GM12878 (cell line): ENCODE measurements around the gene S100B. TPM values are rescaled to one million over a fixed set of nuclear protein-coding genes. Genes with fewer than 3 reads are reported as not detected.

ENCODE experiments used
- CBX3 ChIP-seq: fragments of 200-600 bp; sonication (generic); IDR thresholded peaks from 2 replicates; pipeline ENCODE4 v1.6.1; 2016; ENCODE audit warnings: low read depth, borderline replicate concordance
- EED ChIP-seq: sonication (generic); IDR thresholded peaks from 2 replicates; pipeline ENCODE4 v1.6.1; 2016; ENCODE audit warnings: antibody characterized with exemption, low read depth
- ETV6 ChIP-seq, 2 experiments: fragments of 450-650 bp in 1 of 2; IDR thresholded peaks in 1 of 2; conservative IDR thresholded peaks in 1 of 2; 2 replicates each; pipeline ENCODE4 v1.6.1; 2014; ENCODE audit warnings: antibody characterized with exemption in 1 of 2, borderline replicate concordance in 1 of 2, low read depth in 1 of 2, mild to moderate bottlenecking in 1 of 2, moderate library complexity in 1 of 2
- HSF1 ChIP-seq: fragments of 150-350 bp; IDR thresholded peaks from 2 replicates; pipeline ENCODE4 v1.6.1; 2014; ENCODE audit warnings: mild to moderate bottlenecking, low read depth, low read length
- JUNB ChIP-seq: IDR thresholded peaks from 2 replicates; pipeline ENCODE4 v1.6.1; 2016; ENCODE audit warnings: antibody characterized with exemption, mild to moderate bottlenecking
- MEF2A ChIP-seq: IDR thresholded peaks from 2 replicates; pipeline ENCODE4 v1.6.1; 2011; ENCODE audit warnings: low read depth, mild to moderate bottlenecking, low read length, moderate library complexity; ENCODE audit not compliant: insufficient read depth
- MEF2B ChIP-seq: fragments of 450-650 bp; IDR thresholded peaks from 2 replicates; pipeline ENCODE4 v1.6.1; 2018; ENCODE audit warnings: mild to moderate bottlenecking, moderate library complexity; ENCODE audit not compliant: partially characterized antibody, poor library complexity, severe bottlenecking
- MYB ChIP-seq: fragments of 150-350 bp; IDR thresholded peaks from 2 replicates; pipeline ENCODE4 v1.6.1; 2014; ENCODE audit warnings: mild to moderate bottlenecking, low read depth, low read length, borderline replicate concordance
- MYC ChIP-seq: IDR thresholded peaks from 2 replicates; pipeline ENCODE4 v1.6.1; 2011; ENCODE audit warnings: mild to moderate bottlenecking, low read length, moderate library complexity, inconsistent platforms; ENCODE audit not compliant: insufficient read depth, insufficient replicate concordance, insufficient read length, severe bottlenecking
- PAX5 ChIP-seq: IDR thresholded peaks from 2 replicates; pipeline ENCODE4 v1.6.1; 2011; ENCODE audit warnings: low read depth, low read length, borderline replicate concordance
- POU2F2 ChIP-seq: IDR thresholded peaks from 3 replicates; pipeline ENCODE4 v1.6.1; 2011; ENCODE audit warnings: low read depth, mild to moderate bottlenecking, low read length, borderline replicate concordance
- RBBP5 ChIP-seq: fragments of 200-600 bp; sonication (generic); conservative IDR thresholded peaks from 2 replicates; pipeline ENCODE4 v1.6.1; 2016
- RUNX3 ChIP-seq: IDR thresholded peaks from 2 replicates; pipeline ENCODE4 v1.6.1; 2012; ENCODE audit warnings: low read length, inconsistent platforms
- USF1 ChIP-seq: IDR thresholded peaks from 2 replicates; pipeline ENCODE4 v1.6.1; 2011; ENCODE audit warnings: borderline replicate concordance, low read depth, mild to moderate bottlenecking, moderate library complexity, mixed read lengths, low read length; ENCODE audit not compliant: insufficient read depth; ENCODE audit errors: extremely low read length
- USF2 ChIP-seq: IDR thresholded peaks from 2 replicates; pipeline ENCODE4 v1.6.1; 2011; ENCODE audit warnings: low read depth, low read length, improper control_type of control experiment, borderline replicate concordance
- ZNF207 ChIP-seq: fragments of 450-650 bp; IDR thresholded peaks from 2 replicates; pipeline ENCODE4 v1.6.1; 2014; ENCODE audit warnings: antibody characterized with exemption, mild to moderate bottlenecking, borderline replicate concordance
- ZNF24 ChIP-seq: fragments of 450-650 bp; IDR thresholded peaks from 2 replicates; pipeline ENCODE4 v1.6.1; 2017; ENCODE audit warnings: antibody characterized with exemption, mild to moderate bottlenecking
- polyA plus RNA-seq, 11 experiments: library from polyadenylated mRNA; depleted of rRNA in 4 of 11; unstranded in 6 of 11; stranded (reverse) in 5 of 11; fragments of >200 nt; fragmentation: Nextera tagmentation in 4 of 11; fragmentation: Illumina TruSeq in 1 of 11; extraction: Ambion mirVana in 4 of 11; extraction: Trizol in 1 of 11; gene quantifications; 1 replicate in 1 of 11; 2 replicates in 10 of 11; pipeline versions ENCODE4 v1.2.1 to v1.2.3, GENCODE V29; 2011 to 2016; ENCODE audit warnings: inconsistent platforms in 2 of 11, missing spikeins in 2 of 11, low read depth in 1 of 11
- total RNA-seq, 4 experiments: library from RNA; depleted of rRNA in 3 of 4; stranded (reverse); fragments of >200 nt in 3 of 4; fragmentation: Illumina TruSeq in 1 of 4; extraction: Trizol in 1 of 4; gene quantifications; 2 replicates each; pipeline versions ENCODE4 v1.2.1 to v1.2.3, GENCODE V29; 2013 to 2021
- TF ChIP-seq, protein P1 (sequence below): fragments of 450-650 bp; IDR thresholded peaks from 2 replicates; pipeline ENCODE4 v1.6.1; 2018; ENCODE audit warnings: mild to moderate bottlenecking, low read depth, moderate library complexity; ENCODE audit not compliant: partially characterized antibody
- TF ChIP-seq, protein P2 (sequence below): IDR thresholded peaks from 2 replicates; pipeline ENCODE4 v1.6.1; 2012; ENCODE audit warnings: mild to moderate bottlenecking, low read depth, low read length

Gene S100B
- total and polyA plus RNA-seq, 10 of the 15 experiments (the other 5 are each of a cell fraction or from before 2014, with no cell fraction given), result 0.11 to 0.22 TPM; not detected in 8

GRCh38 chr21:46635324-46636180 lies 30.7 kb upstream of the S100B start, which contains the start of gene PRMT2 (continued):
- TF ChIP-seq MEF2B (no peak), ETV6 (conservative IDR thresholded peaks at IDR 0.05 in 1 of 2, IDR thresholded peaks at IDR 0.05 in 1 of 2; ENCODE audit: borderline replicate concordance in 1 of 2, low read depth in 1 of 2) (no peak), EED (no peak), PAX5 (0 out of 2 replicates have a peak, but pooled peaks have one; percentile 7), MEF2A (no peak), RUNX3 (no peak), ZNF207 (peak; percentile 86), USF2 (no peak), RBBP5 (no peak), JUNB (no peak), CBX3 (no peak), MYC (no peak), ZNF24 (no peak), USF1 (no peak), POU2F2 (peak; percentile 57; the same call in 1 of the 3 replicates), HSF1 (no peak), MYB (no peak)
- TF ChIP-seq, protein P1, sequence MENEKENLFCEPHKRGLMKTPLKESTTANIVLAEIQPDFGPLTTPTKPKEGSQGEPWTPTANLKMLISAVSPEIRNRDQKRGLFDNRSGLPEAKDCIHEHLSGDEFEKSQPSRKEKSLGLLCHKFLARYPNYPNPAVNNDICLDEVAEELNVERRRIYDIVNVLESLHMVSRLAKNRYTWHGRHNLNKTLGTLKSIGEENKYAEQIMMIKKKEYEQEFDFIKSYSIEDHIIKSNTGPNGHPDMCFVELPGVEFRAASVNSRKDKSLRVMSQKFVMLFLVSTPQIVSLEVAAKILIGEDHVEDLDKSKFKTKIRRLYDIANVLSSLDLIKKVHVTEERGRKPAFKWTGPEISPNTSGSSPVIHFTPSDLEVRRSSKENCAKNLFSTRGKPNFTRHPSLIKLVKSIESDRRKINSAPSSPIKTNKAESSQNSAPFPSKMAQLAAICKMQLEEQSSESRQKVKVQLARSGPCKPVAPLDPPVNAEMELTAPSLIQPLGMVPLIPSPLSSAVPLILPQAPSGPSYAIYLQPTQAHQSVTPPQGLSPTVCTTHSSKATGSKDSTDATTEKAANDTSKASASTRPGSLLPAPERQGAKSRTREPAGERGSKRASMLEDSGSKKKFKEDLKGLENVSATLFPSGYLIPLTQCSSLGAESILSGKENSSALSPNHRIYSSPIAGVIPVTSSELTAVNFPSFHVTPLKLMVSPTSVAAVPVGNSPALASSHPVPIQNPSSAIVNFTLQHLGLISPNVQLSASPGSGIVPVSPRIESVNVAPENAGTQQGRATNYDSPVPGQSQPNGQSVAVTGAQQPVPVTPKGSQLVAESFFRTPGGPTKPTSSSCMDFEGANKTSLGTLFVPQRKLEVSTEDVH, result no peak
- TF ChIP-seq, protein P2, sequence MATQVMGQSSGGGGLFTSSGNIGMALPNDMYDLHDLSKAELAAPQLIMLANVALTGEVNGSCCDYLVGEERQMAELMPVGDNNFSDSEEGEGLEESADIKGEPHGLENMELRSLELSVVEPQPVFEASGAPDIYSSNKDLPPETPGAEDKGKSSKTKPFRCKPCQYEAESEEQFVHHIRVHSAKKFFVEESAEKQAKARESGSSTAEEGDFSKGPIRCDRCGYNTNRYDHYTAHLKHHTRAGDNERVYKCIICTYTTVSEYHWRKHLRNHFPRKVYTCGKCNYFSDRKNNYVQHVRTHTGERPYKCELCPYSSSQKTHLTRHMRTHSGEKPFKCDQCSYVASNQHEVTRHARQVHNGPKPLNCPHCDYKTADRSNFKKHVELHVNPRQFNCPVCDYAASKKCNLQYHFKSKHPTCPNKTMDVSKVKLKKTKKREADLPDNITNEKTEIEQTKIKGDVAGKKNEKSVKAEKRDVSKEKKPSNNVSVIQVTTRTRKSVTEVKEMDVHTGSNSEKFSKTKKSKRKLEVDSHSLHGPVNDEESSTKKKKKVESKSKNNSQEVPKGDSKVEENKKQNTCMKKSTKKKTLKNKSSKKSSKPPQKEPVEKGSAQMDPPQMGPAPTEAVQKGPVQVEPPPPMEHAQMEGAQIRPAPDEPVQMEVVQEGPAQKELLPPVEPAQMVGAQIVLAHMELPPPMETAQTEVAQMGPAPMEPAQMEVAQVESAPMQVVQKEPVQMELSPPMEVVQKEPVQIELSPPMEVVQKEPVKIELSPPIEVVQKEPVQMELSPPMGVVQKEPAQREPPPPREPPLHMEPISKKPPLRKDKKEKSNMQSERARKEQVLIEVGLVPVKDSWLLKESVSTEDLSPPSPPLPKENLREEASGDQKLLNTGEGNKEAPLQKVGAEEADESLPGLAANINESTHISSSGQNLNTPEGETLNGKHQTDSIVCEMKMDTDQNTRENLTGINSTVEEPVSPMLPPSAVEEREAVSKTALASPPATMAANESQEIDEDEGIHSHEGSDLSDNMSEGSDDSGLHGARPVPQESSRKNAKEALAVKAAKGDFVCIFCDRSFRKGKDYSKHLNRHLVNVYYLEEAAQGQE, result no peak
